Measurements from ENCODE around the gene TBC1D21. TPM values are rescaled to one million over a fixed set of nuclear protein-coding genes. Genes with fewer than 3 reads are reported as not detected.

TBC1D21 gene
- total and polyA plus RNA-seq, 9 donors: not detected

- Histone ChIP-seq H3K27ac (no peak overlapping the region), H3K4me1 (ENCODE audit: insufficient read depth) (peaks cover 18% of the 10 kb centered on the region), H3K36me3 (no peaks in the 10 kb centered on the region), H3K27me3 (no peaks in the 10 kb centered on the region), H3K4me3 (no peak overlapping the region), H3K9me3 (no peaks in the 10 kb centered on the region)
- intact Hi-C loops (cut with DNase I): no loop called here
- no peak for TF ChIP-seq POLR2A (IDR thresholded peaks at IDR 0.05)
- TF ChIP-seq EP300 (IDR thresholded peaks at IDR 0.05): no peak
- no peak for TF ChIP-seq CTCF (IDR thresholded peaks at IDR 0.05)
- DNase-seq: no peak
These were observed 8.0 kb upstream of the TBC1D21 start for GRCh38 chr15:73865379-73865778.

- TF ChIP-seq EP300 (IDR thresholded peaks at IDR 0.05): no peak
- no peak for TF ChIP-seq CTCF (IDR thresholded peaks at IDR 0.05)
- no peak for TF ChIP-seq POLR2A (IDR thresholded peaks at IDR 0.05)
- Histone ChIP-seq H3K36me3 (no peaks in the 10 kb centered on the region), H3K4me3 (no peak overlapping the region), H3K9me3 (no peaks in the 10 kb centered on the region), H3K4me1 (ENCODE audit: insufficient read depth) (peaks cover 19% of the 10 kb centered on the region), H3K27ac (no peak overlapping the region), H3K27me3 (no peaks in the 10 kb centered on the region)
- 48 to 64% (median 51%) methylated on average over 6 of the region's 6 CpGs for WGBS, 3 donors
- no peak for DNase-seq
- intact Hi-C loops (cut with DNase I): no loop called here
These were observed 7.5 kb upstream of the TBC1D21 start for GRCh38 chr15:73865904-73866303.

- Histone ChIP-seq H3K27ac (no peak overlapping the region), H3K27me3 (no peaks in the 10 kb centered on the region), H3K36me3 (no peaks in the 10 kb centered on the region), H3K4me3 (no peak overlapping the region), H3K9me3 (no peaks in the 10 kb centered on the region), H3K4me1 (ENCODE audit: insufficient read depth) (peaks cover 19% of the 10 kb centered on the region)
- no peak for DNase-seq
- 37 to 56% (median 52%) methylated on average over 2 of the region's 2 CpGs for WGBS, 3 donors
- intact Hi-C loops (cut with DNase I): no loop called here
- no peak for TF ChIP-seq POLR2A (IDR thresholded peaks at IDR 0.05)
These were observed 6.9 kb upstream of the TBC1D21 start for GRCh38 chr15:73866481-73866880.

- H3K9me3 ChIP-seq: no peaks in the 10 kb centered on the region
- H3K27me3 ChIP-seq: no peaks in the 10 kb centered on the region
- no peak overlapping the region for H3K4me3 ChIP-seq
- 58 to 62% (median 60%) methylated on average over 6 of the region's 6 CpGs for WGBS, 3 donors
- intact Hi-C loops (cut with DNase I): no loop called here
- TF ChIP-seq POLR2A (IDR thresholded peaks at IDR 0.05): no peak
- peaks cover 19% of the 10 kb centered on the region for H3K4me1 ChIP-seq (ENCODE audit: insufficient read depth)
- DNase-seq: no peak
- H3K36me3 ChIP-seq: no peaks in the 10 kb centered on the region
- no peak overlapping the region for H3K27ac ChIP-seq
These were observed 6.4 kb upstream of the TBC1D21 start for GRCh38 chr15:73866881-73867410.

- Histone ChIP-seq H3K36me3 (no peaks in the 10 kb centered on the region), H3K27me3 (no peaks in the 10 kb centered on the region), H3K27ac (no peak overlapping the region), H3K4me3 (no peak overlapping the region), H3K9me3 (no peaks in the 10 kb centered on the region), H3K4me1 (ENCODE audit: insufficient read depth) (peaks cover 19% of the 10 kb centered on the region)
- peak in 4 of 5 donors; percentile 20 to 60 (median 40) for DNase-seq
- WGBS, 3 donors: 36 to 70% (median 44%) methylated on average over 3 of the region's 3 CpGs
- TF ChIP-seq CTCF (IDR thresholded peaks at IDR 0.05): no peak
- TF ChIP-seq EP300 (IDR thresholded peaks at IDR 0.05): no peak
- no peak for TF ChIP-seq POLR2A (IDR thresholded peaks at IDR 0.05)
- intact Hi-C loops (cut with DNase I): no loop called here
These were observed 5.9 kb upstream of the TBC1D21 start for GRCh38 chr15:73867426-73867825.

Measured in ovary (tissue), 9 donors.